GM15510 (cell line): ENCODE data around the gene DLX3.

ENCODE experiments used
- POLR2A ChIP-seq: IDR thresholded peaks from 3 replicates; pipeline ENCODE4 v1.6.1; 2011; ENCODE audit warnings: borderline replicate concordance; ENCODE audit not compliant: insufficient read length; ENCODE audit errors: extremely low read depth

The DLX3 gene

GRCh38 chr17:49944273-49944870 is 50.7 kb downstream of the DLX3 start:
- no peak for TF ChIP-seq POLR2A

GRCh38 chr17:49942947-49943346 is 52.1 kb downstream of the DLX3 start:
- TF ChIP-seq POLR2A, result no peak

DNA sequence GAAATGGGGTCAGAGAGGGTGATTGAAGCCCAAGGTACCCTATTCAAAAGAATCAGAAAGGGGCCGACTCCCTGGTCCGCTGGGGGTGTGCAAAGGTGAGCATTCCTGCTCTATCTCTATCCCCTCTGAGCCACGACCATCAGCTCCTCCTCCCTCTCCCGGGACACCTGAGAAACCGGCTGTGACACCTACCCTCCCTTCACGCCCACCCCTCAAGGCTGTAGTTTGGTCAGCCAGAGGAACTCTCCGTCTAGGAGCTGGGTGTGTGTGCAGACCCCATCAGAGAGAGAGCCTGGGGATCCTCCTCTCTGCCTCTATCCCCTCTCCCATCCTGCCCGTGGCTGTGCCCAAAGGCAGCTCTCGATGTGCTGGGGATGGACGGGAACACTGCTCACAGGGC is 53.6 kb downstream of the DLX3 start:
- TF ChIP-seq POLR2A, result no peak
